GM18520 (cell line): ENCODE results near the gene PGM2L1.
"Not testable (repeated sequence)": the region's sequence is repeated elsewhere in the genome, so short reads cannot be mapped to it uniquely, and the experiment has no call there.

ENCODE experiments used
- ATAC-seq: cut with Tn5 transposase; IDR thresholded peaks from one replicate; pipeline ENCODE4 v1.9.1; 2021; ENCODE audit not compliant: unreplicated experiment

Gene PGM2L1

DNA sequence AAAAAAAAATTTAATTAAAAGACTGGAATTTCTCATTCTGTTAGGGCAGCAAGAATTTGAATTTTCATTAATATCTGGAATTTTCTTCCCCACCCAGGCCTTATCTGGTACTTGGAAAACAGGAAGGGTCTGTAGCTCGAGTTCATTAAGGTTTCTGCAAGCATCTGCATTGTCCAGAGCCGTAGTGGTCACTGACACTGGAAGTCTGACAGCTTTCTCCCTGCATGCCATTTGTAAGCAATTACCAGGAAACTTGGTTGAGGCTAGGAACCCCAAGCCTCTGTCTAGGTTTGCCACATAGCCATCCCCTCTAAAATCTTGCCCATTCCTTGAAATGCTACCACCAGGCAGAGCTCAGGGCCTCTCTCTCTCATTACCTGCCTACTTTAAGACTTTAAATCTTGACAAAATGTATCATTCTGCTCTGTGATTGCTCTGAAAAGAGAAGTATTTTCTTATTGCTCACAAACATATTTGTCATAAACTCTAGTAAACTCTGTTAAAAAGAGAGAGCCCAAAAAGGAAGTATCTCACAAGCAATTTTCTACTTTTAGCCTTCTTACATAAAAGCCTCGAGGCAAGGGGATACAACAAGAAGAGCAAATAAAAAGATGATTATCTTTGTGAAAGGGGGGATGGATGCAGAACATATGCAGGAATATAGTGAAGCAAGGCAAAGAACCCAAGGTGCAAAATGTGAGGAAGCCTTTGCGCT, 5.5 kb upstream of the PGM2L1 start:
- ATAC-seq, result no peak

- no peak for ATAC-seq
Measured at GRCh38 chr11:74400606-74401005, 2.4 kb upstream of the PGM2L1 start.

DNA sequence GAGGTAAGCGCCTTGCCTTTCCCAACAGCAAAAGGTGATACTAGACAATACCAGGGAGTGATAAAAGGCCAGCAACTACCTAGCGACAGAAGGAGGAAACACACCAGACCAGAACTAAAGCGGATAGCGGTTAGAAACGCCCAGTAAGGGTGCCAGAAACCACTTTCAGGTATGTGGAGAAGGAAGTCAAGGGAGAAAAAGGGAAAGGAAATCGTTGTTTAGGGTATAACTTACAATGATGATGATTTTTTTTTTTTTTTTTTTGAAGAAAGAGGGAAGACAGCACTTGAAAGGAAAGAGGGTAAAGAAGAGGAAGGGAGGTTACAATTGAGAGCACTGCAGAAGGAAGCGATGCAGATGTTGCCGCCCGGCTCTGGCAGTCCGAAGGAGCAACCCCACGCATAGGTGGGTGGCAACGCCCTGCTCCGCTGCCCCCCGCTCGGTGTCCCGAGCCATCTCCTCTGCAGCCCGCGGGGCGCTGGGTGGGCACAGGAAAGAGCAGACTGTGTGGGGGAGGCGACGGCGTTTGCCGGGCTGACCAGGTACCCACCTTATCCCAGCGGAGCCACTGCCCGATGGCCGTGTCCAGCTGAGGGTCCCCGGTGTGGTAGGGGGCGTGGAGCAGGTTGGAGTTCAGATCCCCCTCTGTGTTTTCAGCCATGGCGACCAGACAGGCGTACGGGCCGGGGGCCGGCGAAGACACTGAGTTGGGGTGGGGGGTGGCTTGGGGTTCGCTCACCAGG, 561 bp downstream of the PGM2L1 start:
- ATAC-seq, result no peak

DNA sequence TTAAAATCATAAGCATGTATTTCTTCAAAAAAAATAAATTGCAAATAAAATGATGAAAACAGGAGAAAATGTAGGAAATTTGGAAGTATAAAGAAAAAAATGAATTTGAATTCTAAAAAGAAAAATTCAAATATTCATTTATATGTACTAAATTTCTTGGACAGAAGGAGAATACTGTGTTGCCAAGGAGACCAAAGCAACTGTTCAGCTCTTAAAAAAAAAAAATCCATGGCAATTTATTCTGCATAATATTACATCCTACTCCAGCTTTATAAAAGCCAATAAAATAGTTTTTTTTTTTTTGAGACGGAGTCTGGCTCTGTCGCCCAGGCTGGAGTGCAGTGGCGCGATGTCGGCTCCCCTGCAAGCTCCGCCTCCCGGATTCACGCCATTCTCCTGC, 6.0 kb downstream of the PGM2L1 start:
- no peak for ATAC-seq

- no peak for ATAC-seq
Measured at GRCh38 chr11:74391193-74391592, 7.0 kb downstream of the PGM2L1 start.

- ATAC-seq, result no peak
Measured at GRCh38 chr11:74390697-74391096, 7.5 kb downstream of the PGM2L1 start.

DNA sequence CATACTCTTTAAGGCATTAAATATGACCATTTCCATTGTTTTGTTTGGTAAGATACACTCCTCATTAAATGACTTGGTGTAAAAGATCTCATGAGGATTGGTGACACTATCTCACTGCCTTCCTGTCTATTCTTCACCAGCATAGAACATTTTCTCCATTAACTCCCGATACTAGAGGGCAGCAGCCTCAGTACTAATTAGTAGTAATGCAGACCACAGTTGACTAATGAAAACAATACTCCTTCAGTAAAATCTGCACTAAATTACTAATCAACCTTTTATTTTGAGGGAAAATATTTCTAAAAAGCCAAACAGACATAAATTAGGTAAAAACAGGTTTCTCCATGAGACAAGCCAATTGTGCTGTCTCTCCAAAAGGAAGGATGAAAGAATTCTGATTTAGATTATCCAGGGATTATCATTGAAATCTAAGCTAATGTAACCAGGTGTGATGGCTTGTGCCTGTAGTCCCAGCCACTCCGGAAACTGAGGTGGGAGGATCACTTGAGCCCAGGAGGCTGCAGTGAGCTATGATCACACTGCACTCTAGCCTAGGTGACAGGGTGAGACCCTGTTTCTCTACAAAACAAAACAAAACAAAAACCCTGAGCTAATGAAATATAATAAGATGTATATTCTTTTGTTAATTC, 9.4 kb downstream of the PGM2L1 start:
- ATAC-seq, result no peak

GRCh38 chr11:74384641-74385040, 13.6 kb downstream of the PGM2L1 start:
- no peak for ATAC-seq

- no peak for ATAC-seq
Measured at GRCh38 chr11:74380746-74381439, 17.3 kb downstream of the PGM2L1 start.

DNA sequence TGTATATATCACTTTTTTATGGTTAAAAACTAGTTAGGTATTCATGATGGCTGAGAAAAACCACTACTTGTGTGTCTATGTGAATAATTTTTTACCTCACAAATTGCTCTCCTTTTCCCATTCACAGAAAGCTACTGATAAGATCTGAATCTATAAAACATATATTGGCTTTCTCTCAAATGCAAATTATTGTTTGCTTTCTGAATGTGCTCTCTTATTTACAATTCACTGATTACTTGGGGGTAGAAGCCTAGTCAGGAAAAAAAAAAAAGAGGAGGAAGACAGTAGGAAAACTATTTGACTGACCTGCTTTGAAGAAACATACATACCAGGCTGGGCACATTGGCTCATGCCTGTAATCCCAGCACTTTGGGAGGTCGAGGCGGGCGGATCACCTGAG, 20.5 kb downstream of the PGM2L1 start:
- ATAC-seq, result no peak

GRCh38 chr11:74373382-74373781, 24.9 kb downstream of the PGM2L1 start:
- ATAC-seq, result no peak

GRCh38 chr11:74371269-74372052, 26.8 kb downstream of the PGM2L1 start:
- no peak for ATAC-seq

GRCh38 chr11:74370123-74370522, 28.1 kb downstream of the PGM2L1 start:
- ATAC-seq, result no peak

- ATAC-seq, result no peak
Measured at GRCh38 chr11:74367881-74368280, 30.4 kb downstream of the PGM2L1 start.

GRCh38 chr11:74366576-74366975, 31.7 kb downstream of the PGM2L1 start:
- ATAC-seq, result no peak

DNA sequence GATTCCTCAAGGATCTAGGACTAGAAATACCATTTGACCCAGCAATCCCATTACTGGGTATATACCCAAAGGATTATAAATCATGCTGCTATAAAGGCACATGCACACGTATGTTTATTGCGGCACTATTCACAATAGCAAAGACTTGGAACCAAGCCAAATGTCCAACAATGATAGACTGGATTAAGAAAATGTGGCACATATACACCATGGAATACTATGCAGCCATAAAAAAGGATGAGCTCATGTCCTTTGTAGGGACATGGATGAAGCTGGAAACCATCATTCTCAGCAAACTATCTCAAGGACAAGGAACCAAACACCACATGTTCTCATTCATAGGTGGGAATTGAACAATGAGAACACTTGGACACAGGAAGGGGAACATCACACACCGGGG, 32.4 kb downstream of the PGM2L1 start:
- ATAC-seq, result not testable (repeated sequence)

- ATAC-seq, result no peak
Measured at GRCh38 chr11:74357449-74357848, 40.8 kb downstream of the PGM2L1 start.

GRCh38 chr11:74355626-74356025, 42.6 kb downstream of the PGM2L1 start:
- ATAC-seq, result no peak

GRCh38 chr11:74354036-74354435, 44.2 kb downstream of the PGM2L1 start:
- ATAC-seq, result no peak

GRCh38 chr11:74347381-74347780, 50.9 kb downstream of the PGM2L1 start:
- ATAC-seq, result no peak

GRCh38 chr11:74345420-74345819, 52.8 kb downstream of the PGM2L1 start:
- no peak for ATAC-seq
